Neuronal stem cell (in vitro differentiated cells): ENCODE results near the gene REC8.

ENCODE experiments used
- DNase-seq: peaks from one replicate; pipeline ENCODE4 v3.0.0-alpha.2; 2013; ENCODE audit warnings: low spot score
- H2AFZ ChIP-seq: one replicate; pipeline ENCODE4 v1.6.1; 2013; ENCODE audit warnings: mild to moderate bottlenecking, low read length, inconsistent platforms
- H2AK5ac ChIP-seq: 2 replicates; pipeline ENCODE4 v1.6.1; 2013; ENCODE audit warnings: low read depth, mild to moderate bottlenecking, inconsistent platforms, low read length, moderate library complexity, mixed read lengths
- H2BK120ac ChIP-seq: 2 replicates; pipeline ENCODE4 v1.6.1; 2013; ENCODE audit warnings: low read depth, mild to moderate bottlenecking, inconsistent platforms, low read length, moderate library complexity, mixed read lengths
- H2BK12ac ChIP-seq: one replicate; pipeline ENCODE4 v1.6.1; 2013; ENCODE audit warnings: low read length, inconsistent platforms
- H2BK15ac ChIP-seq: 2 replicates; pipeline ENCODE4 v1.6.1; 2013; ENCODE audit warnings: mild to moderate bottlenecking, low read length, inconsistent platforms, mixed read lengths
- H2BK5ac ChIP-seq: one replicate; pipeline ENCODE4 v1.6.1; 2013; ENCODE audit warnings: inconsistent platforms, mild to moderate bottlenecking, low read length, moderate library complexity
- H3K14ac ChIP-seq: one replicate; pipeline ENCODE4 v1.6.1; 2013; ENCODE audit warnings: low read length, inconsistent platforms
- H3K18ac ChIP-seq: 2 replicates; pipeline ENCODE4 v1.6.1; 2013; ENCODE audit warnings: low read length, inconsistent platforms
- H3K23ac ChIP-seq: 2 replicates; pipeline ENCODE4 v1.6.1; 2013; ENCODE audit warnings: low read depth, mild to moderate bottlenecking, mixed read lengths, low read length, inconsistent platforms; ENCODE audit not compliant: poor library complexity
- H3K27ac ChIP-seq: replicated peaks from 3 replicates; pipeline ENCODE4 v1.5.1; 2013; ENCODE audit warnings: low read length, inconsistent platforms
- H3K27me3 ChIP-seq, 3 experiments: 2 replicates each; pipeline ENCODE4 v1.6.1; 2013; ENCODE audit warnings: low read length in 3 of 3, mild to moderate bottlenecking in 2 of 3, inconsistent platforms in 1 of 3, low read depth in 1 of 3, mixed read lengths in 1 of 3, moderate library complexity in 1 of 3; ENCODE audit not compliant: control insufficient read depth in 3 of 3, insufficient read depth in 3 of 3
- H3K36me3 ChIP-seq, 2 donors: replicated peaks in 1 of 2; 2 replicates each; pipeline ENCODE4 v1.6.1; 2013; ENCODE audit warnings: low read length in 2 of 2; ENCODE audit not compliant: control insufficient read depth in 2 of 2, insufficient read depth in 2 of 2
- H3K4ac ChIP-seq: 2 replicates; pipeline ENCODE4 v1.6.1; 2013; ENCODE audit warnings: inconsistent platforms, mild to moderate bottlenecking, low read length, moderate library complexity
- H3K4me1 ChIP-seq, 2 donors: 1 replicate in 1 of 2; 2 replicates in 1 of 2; pipeline ENCODE4 v1.6.1; 2013; ENCODE audit warnings: low read length in 2 of 2, low read depth in 1 of 2; ENCODE audit not compliant: control insufficient read depth in 2 of 2, insufficient read depth in 1 of 2
- H3K4me2 ChIP-seq: one replicate; pipeline ENCODE4 v1.6.1; 2013; ENCODE audit warnings: mild to moderate bottlenecking, low read length, inconsistent platforms; ENCODE audit not compliant: insufficient read depth, poor library complexity, severe bottlenecking
- H3K4me3 ChIP-seq, 2 donors: 2 replicates each; pipeline ENCODE4 v1.5.1; 2013; ENCODE audit warnings: low read length in 2 of 2, mild to moderate bottlenecking in 2 of 2, inconsistent platforms in 1 of 2, moderate library complexity in 1 of 2
- H3K79me1 ChIP-seq: one replicate; pipeline ENCODE4 v1.6.1; 2013; ENCODE audit warnings: low read depth, mild to moderate bottlenecking, inconsistent platforms, low read length, moderate library complexity
- H3K9ac ChIP-seq: one replicate; pipeline ENCODE4 v1.6.1; 2013; ENCODE audit warnings: mild to moderate bottlenecking, low read depth, low read length, inconsistent platforms; ENCODE audit not compliant: poor library complexity
- H3K9me3 ChIP-seq, 2 donors: replicated peaks in 1 of 2; 2 replicates each; pipeline versions ENCODE3 to v1.6.1; 2013; ENCODE audit warnings: low read length in 2 of 2, mild to moderate bottlenecking in 2 of 2, inconsistent platforms in 1 of 2, low read depth in 1 of 2, mixed read lengths in 1 of 2, moderate library complexity in 1 of 2; ENCODE audit not compliant: control insufficient read depth in 2 of 2, insufficient read depth in 1 of 2
- H4K8ac ChIP-seq: one replicate; pipeline ENCODE4 v1.6.1; 2013; ENCODE audit warnings: low read depth, mild to moderate bottlenecking, inconsistent platforms, low read length, moderate library complexity
- H4K91ac ChIP-seq: one replicate; pipeline ENCODE4 v1.6.1; 2013; ENCODE audit warnings: low read length, low read depth, mild to moderate bottlenecking, inconsistent platforms; ENCODE audit not compliant: poor library complexity
- WGBS, 2 donors: extraction: QIAGEN DNeasy Blood & Tissue Kit; methylation state at CpG; one replicate each; pipeline ENCODE4 v1.1.7; 2013; ENCODE audit warnings: missing lambda C conversion rate in 2 of 2, mixed read lengths in 1 of 2; ENCODE audit not compliant: insufficient read length in 2 of 2, insufficient replicate concordance in 1 of 2; ENCODE audit errors: extremely low coverage in 2 of 2; 5-methylcytosine and 5-hydroxymethylcytosine counted together

The REC8 gene

GRCh38 chr14:24160499-24160849, 11.4 kb upstream of the REC8 start:
- no peak overlapping the region for H3K9ac ChIP-seq
- H3K18ac ChIP-seq = no peak overlapping the region
- H4K91ac ChIP-seq = no peak overlapping the region
- no peak overlapping the region for H3K14ac ChIP-seq
- H2BK5ac ChIP-seq = no peak overlapping the region
- no peak overlapping the region for H2BK15ac ChIP-seq
- H4K8ac ChIP-seq = no peak overlapping the region
- H3K23ac ChIP-seq = no peak overlapping the region
- no peak overlapping the region for H2AFZ ChIP-seq
- H3K4me3 ChIP-seq = no peak overlapping the region
- no peaks in the 10 kb centered on the region for H3K9me3 ChIP-seq
- no peak overlapping the region for H2BK12ac ChIP-seq
- no peak overlapping the region for H3K27ac ChIP-seq
- H2BK120ac ChIP-seq = no peak overlapping the region
- H3K4me2 ChIP-seq = no peak overlapping the region
- no peak overlapping the region for H3K4ac ChIP-seq
- H3K79me1 ChIP-seq = no peaks in the 10 kb centered on the region
- no peaks in the 10 kb centered on the region for H3K27me3 ChIP-seq
- H3K36me3 ChIP-seq = peaks cover 43 to 73% of the 10 kb centered on the region in 2 donors
- WGBS, 2 donors = no CpG with 5 or more reads among the region's 4 CpGs
- DNase-seq = no peak
- peaks cover 7 to 13% of the 10 kb centered on the region in 2 donors for H3K4me1 ChIP-seq
- no peak overlapping the region for H2AK5ac ChIP-seq

GRCh38 chr14:24160850-24161804, 10.8 kb upstream of the REC8 start, which contains the start of gene IRF9:
Gene IRF9 (plus strand): TSS chr14:24161265. CDS start chr14:24162145, 880 bp downstream.
- H3K23ac ChIP-seq = peak within 1 kb of the TSS; percentile 37
- H3K4me1 ChIP-seq = peaks cover 7 to 13% of the 10 kb centered on the region in 2 donors
- H2BK15ac ChIP-seq = no peak within 1 kb of the TSS
- peak within 1 kb of the TSS; percentile 19 for H2BK5ac ChIP-seq
- no peak within 1 kb of the TSS for H2BK120ac ChIP-seq
- peaks cover 42 to 73% of the 10 kb centered on the region in 2 donors for H3K36me3 ChIP-seq
- no peak within 1 kb of the TSS for H4K8ac ChIP-seq
- H2AK5ac ChIP-seq = peak within 1 kb of the TSS; percentile 82
- H3K27me3 ChIP-seq = no peaks in the 10 kb centered on the region
- peak within 1 kb of the TSS; percentile 70 for H3K27ac ChIP-seq
- peak within 1 kb of the TSS; percentile 17 for H3K14ac ChIP-seq
- H3K4me3 ChIP-seq = peak within 1 kb of the TSS in 1 of 2 donors; percentile 50
- H3K4ac ChIP-seq = no peak within 1 kb of the TSS
- H3K18ac ChIP-seq = peak within 1 kb of the TSS; percentile 70
- no CpG with 5 or more reads among the region's 12 CpGs for WGBS, 2 donors
- H4K91ac ChIP-seq = no peak within 1 kb of the TSS
- no peaks in the 10 kb centered on the region for H3K9me3 ChIP-seq
- H2AFZ ChIP-seq = peak within 1 kb of the TSS; percentile 78
- no peaks in the 10 kb centered on the region for H3K79me1 ChIP-seq
- peak within 1 kb of the TSS; percentile 58 for H3K4me2 ChIP-seq
- H2BK12ac ChIP-seq = no peak within 1 kb of the TSS
- DNase-seq = peak; percentile 97
- H3K9ac ChIP-seq = peak within 1 kb of the TSS; percentile 82

GRCh38 chr14:24162093-24162492, 9.8 kb upstream of the REC8 start:
- no peaks in the 10 kb centered on the region for H3K9me3 ChIP-seq
- H3K4me3 ChIP-seq = peak overlapping the region in 1 of 2 donors; percentile 50
- DNase-seq = no peak
- peak overlapping the region; percentile 82 for H2AK5ac ChIP-seq
- no peak overlapping the region for H2BK5ac ChIP-seq
- H3K4me2 ChIP-seq = no peak overlapping the region
- no peak overlapping the region for H3K4ac ChIP-seq
- no CpG with 5 or more reads among the region's 8 CpGs for WGBS, 2 donors
- no peak overlapping the region for H2BK12ac ChIP-seq
- H3K79me1 ChIP-seq = no peaks in the 10 kb centered on the region
- H3K4me1 ChIP-seq = peaks cover 7 to 13% of the 10 kb centered on the region in 2 donors
- H3K36me3 ChIP-seq = peaks cover 37 to 71% of the 10 kb centered on the region in 2 donors
- H3K9ac ChIP-seq = no peak overlapping the region
- no peak overlapping the region for H3K23ac ChIP-seq
- no peaks in the 10 kb centered on the region for H3K27me3 ChIP-seq
- H4K91ac ChIP-seq = no peak overlapping the region
- H2BK15ac ChIP-seq = no peak overlapping the region
- no peak overlapping the region for H4K8ac ChIP-seq
- H3K27ac ChIP-seq = no peak overlapping the region
- no peak overlapping the region for H2AFZ ChIP-seq
- H2BK120ac ChIP-seq = no peak overlapping the region
- H3K14ac ChIP-seq = peak overlapping the region; percentile 17
- H3K18ac ChIP-seq = peak overlapping the region; percentile 69

GRCh38 chr14:24164518-24164991, 7.3 kb upstream of the REC8 start:
- Histone ChIP-seq H3K4me1 (peaks cover 7 to 13% of the 10 kb centered on the region in 2 donors), H2AFZ (no peak overlapping the region), H2BK120ac (no peak overlapping the region), H3K4me2 (no peak overlapping the region), H3K9ac (no peak overlapping the region), H2AK5ac (no peak overlapping the region), H3K23ac (no peak overlapping the region), H3K4ac (no peak overlapping the region), H2BK5ac (no peak overlapping the region), H3K9me3 (no peaks in the 10 kb centered on the region), H2BK12ac (no peak overlapping the region), H3K27me3 (no peaks in the 10 kb centered on the region), H3K79me1 (no peaks in the 10 kb centered on the region), H3K4me3 (no peak overlapping the region), H3K14ac (no peak overlapping the region), H4K91ac (no peak overlapping the region), H3K36me3 (peaks cover 28 to 56% of the 10 kb centered on the region in 2 donors), H4K8ac (no peak overlapping the region), H2BK15ac (no peak overlapping the region), H3K27ac (no peak overlapping the region), H3K18ac (no peak overlapping the region)
- DNase-seq = no peak
- no CpG with 5 or more reads among the region's 14 CpGs for WGBS, 2 donors
